ENCODE data around the gene SP4.

Gene SP4

DNA sequence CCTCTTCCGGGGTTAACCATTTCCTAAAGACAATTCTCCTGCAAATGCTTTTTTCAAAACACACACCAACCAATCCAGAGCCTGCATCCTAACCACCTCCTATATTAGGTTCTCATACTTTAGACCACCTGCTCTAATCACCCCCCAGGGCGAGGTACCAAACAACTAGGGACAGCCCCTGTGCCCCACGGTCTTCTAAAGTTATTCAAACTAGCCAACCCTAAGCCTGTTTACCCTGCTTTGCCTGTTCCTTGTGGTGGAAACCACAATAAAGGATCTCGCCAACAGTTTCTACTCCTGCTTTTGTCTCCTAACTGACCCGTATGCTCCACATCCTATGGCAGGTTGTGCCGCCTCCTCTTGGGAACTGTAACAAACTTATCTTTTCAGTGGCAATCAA lies 21.1 kb downstream of the SP4 start:
- DNase-seq, result no peak

DNA sequence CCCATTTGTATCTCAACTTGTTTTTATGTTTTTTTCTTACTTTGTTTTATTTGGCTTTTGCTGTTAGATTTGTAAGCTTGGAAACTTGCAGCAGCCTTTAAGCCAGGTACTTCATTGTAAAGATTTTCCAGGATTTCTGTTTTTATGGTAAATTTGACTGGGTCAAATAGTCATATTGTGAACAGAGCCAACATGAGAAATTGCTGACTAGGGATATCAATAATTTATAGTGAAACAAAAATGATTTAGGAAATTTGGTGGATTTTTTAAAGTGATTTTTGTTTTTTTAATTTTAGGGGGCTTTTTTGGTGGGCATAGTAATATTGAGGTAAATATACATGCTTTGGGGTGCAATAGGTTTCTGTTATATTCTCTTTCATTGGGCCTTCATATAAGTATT lies 22.2 kb downstream of the SP4 start:
- no peak for DNase-seq

DNA sequence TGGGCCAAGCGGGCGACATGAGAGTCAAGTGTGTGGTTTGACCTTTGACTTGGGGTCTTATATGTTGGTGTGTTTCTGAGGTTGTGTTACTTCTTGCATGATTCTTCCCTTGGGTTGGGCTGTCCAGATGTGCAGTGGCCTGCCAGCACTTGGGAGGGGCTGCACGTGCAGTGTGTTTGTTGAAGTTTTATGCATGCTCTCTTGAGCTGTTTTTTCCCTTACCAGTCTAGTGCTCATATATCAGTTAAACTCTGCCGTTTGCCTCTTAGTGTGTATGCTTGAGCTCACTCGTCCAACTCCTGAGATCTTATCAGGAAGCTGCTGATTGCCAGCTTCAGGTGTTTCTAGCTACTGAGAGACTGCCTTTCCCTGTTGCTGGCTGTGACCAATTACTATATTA lies 23.1 kb downstream of the SP4 start:
- DNase-seq, result no peak

DNA sequence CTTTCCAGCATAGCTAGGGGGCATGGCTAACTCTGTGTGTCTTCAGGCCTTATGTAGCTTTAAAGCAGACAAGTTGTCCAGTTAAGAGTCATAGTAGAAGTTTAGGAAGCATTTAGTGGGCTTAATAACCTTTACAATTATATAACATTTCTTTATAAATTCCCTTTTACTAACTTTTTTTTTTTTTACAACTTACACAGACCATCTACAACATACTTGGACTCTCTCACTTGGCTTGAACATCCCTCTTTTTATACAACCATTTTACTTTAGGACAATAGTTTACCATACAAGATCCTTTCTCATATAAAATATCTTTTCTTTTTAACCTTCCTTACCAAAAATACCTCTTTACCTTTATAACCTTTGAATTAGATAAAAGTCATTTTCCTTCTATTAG lies 26.3 kb downstream of the SP4 start:
- DNase-seq, result no peak

DNA sequence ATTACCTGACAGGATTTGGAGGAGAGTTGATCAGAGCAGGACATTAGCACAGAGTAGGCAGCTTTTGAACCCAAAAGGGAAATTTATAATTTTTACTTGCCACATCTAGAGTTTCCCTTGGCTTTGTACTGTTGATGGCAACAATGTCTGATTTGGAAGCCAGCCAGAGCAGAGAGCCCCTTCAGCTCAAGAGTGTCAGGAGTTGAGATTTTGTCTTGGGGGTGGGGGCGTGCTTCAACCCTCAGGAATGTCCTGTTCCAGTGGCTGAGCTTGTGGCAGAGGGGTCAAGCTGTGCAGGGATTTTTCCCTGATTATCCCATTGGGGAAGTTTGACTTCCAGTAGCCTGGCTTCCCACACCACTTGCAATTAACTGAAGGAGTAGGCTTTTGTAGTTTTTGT lies 27.0 kb downstream of the SP4 start:
- DNase-seq, result no peak

DNA sequence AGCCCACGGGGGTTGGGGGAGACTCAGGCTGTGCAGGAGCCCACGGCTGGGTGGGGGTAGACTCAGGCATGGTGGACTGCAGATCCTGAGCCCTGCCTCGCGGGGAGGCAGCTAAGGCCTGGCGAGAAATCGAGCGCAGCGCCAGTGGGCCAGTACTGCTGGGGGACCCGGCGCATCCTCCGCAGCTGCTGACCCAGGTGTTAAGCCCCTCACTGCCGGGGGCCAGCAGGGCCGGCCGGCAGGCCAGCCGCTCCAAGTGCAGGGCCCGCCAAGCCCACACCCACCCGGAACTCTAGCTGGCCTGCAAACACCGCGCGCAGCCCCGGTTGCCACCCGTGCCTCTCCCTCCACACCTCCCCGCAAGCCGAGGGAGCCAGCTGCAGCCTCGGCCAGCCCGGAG lies 33.4 kb downstream of the SP4 start:
- DNase-seq, result no peak

DNA sequence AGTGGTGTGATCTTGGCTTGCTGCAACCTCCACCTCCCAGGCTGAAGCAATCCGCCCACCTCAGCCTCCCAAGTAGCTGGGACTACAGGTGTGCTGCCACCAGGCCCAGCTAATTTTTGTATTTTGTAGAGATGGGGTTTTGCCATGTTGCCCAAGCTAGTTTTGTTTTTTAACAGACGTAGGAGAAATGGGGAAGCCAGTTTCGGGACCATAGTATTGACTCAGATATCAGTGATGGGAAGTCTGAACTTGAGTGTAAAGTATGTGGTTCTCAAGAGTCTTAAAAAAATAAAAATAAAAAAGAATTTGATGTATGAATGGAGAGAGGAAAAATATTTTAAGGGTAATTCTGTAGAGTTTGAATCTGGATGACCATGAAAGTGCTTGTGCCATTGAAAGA lies 34.2 kb downstream of the SP4 start:
- no peak for DNase-seq

DNA sequence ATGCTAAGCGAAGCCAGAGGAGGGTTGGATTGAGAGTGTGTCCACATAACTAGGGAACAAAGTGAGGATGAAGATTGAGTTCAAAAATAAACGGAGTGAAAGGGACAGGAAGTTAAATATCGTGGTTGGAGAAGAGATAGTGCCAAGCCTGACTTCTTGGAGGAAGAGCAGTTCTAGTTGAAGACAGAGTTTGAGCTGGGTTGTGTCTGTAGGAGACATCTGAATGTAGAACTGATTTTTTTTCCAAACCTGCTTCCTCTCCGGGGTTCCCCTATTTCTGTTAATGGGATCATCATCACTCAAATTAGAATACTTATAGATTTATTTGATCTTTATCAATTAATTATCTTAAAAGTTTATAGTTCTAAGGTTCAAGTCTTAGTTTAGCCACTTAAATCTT lies 35.6 kb downstream of the SP4 start:
- no peak for DNase-seq

DNA sequence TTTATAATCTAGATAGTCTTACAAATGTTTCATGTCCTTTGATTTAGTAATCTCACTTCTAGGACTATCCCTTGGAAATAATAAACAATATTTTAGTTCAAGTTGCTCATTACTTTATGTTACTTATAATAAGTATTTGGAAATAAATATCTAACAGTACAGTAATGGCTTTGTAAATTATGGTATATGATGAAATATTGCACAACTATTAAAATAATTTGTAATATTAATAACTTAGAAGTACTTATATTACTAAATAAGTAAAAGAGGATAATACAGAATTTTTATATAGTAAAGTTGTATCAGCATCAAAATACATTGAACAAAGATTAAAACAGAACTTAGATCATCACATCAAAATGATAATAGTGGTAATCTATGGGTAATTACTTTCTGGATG lies 41.1 kb downstream of the SP4 start:
- DNase-seq, result no peak

DNA sequence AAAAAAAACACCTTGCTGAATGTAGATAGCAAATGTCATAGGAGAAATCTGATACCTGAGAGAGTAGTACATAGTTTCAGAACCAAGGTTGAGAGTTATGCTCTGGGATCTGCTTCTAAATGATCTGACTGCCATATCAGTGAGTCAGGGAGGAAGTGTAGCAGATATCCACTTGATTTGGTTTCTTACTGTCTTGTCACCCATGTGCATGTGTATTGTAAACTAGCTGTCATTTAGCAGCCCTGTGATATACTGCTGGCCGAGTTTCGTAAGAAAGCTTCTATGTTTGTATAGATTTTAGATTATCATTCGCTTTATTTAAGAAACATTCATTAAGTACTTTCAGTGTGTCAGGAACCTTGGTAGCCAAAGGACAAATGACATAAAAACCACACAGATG lies 42.0 kb downstream of the SP4 start:
- DNase-seq, result no peak

DNA sequence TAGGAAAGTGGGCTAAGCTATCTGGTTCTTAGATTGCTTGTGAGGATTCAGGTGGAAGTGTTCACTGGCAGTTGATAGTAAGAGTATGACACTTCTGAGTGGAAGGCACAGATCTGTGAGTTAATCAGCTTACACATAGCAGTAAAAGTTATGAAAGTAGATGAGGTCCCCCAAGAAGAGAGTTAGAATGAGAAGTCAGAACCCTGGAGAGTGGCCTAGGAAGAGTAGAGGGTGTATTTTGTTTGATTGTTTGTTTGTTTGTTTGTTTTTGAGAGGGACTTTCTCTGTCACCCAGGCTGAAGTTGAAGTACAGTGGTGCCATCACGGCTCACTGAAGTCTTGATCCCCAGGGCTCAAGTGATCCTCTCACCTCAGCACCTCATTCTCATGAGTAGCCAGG lies 44.1 kb downstream of the SP4 start:
- DNase-seq, result no peak

DNA sequence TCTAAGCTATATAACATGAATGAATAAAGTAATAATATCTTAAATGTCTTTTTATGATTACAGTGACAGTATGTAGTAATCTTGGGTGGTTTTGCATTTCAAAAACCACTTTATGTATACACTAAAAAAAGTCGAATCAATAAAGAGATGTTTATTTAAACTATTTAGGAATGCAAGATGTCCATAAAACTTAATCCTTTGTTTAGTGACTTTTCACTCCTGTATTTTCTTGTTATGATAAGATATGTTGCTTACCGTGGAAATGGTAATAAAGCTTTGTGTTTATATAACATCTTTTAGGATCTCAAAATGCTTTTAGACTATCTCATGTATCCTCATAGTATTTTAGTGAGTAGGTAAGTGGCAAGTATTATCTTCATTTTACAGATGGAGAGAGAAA lies 48.5 kb downstream of the SP4 start:
- no peak for DNase-seq

DNA sequence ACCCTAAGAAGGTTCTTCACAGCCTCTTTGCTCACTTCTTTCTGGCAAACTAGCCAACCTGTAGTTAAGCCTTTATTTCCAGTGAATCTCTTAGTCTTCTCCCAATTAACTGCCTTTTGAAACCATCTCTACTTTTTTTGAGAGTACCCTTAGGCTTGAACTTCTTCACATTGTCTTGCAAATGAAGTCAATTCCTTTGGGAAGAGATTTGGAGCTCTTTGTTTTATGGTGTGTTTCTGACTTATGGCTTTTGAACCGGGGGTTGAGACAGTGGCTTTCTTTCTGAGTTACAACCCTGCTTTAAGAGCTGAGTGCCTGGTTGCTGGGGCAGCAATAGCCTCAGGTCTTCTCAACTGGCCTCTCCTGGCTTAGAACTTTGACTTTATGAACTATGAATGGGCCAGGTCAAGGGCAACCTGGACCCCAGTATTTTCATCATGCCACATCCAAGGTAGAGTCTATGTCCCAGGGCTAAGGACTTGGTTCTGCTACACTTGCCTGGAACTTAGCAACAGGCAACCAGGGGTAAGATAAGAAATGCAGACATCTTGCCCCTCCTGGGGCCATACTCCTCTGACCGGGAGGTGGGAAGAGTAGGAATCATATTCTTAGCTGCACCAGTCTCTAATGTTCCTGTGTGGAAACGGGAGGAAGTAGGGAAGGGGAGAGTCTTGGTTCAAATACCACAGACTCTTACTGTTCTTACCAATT lies 53.0 kb downstream of the SP4 start:
- no peak for DNase-seq

DNA sequence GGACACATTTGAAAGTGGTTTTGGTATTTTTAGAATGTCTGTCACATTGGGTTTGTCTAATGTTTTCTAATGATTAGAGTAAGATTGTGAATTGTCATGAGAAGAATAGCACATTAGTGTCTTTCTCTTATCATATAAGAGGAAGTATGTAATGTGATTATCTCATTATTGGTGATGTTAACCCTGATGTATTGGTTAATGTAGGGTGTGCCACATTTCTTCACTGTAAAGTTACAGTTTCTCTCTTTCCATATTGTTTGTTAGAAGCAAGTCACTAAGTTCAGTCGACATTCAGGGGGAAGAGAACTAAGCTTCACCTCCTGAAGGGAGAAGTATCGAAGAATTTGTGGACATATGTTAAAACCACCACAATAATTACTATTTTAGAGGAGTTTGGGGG lies 58.6 kb downstream of the SP4 start:
- DNase-seq, result no peak

DNA sequence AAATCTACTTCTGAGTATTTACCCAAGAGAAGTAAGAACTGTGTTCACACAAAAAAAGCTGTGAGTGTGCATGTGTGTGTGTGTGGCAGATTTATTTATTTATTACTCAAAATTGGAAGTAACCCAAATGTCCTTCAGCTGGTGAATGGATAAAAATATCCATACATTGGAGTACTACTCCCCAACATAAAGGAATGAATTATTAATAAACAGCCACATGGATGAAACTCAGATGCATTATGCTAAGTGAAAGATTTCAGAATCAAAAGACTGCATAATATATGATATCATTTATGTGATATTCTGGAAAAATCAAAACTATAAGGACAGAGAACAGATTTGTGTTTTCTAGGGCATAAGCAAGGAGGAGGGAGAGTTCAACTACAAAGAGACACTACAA lies 67.8 kb downstream of the SP4 start:
- DNase-seq, result no peak

DNA sequence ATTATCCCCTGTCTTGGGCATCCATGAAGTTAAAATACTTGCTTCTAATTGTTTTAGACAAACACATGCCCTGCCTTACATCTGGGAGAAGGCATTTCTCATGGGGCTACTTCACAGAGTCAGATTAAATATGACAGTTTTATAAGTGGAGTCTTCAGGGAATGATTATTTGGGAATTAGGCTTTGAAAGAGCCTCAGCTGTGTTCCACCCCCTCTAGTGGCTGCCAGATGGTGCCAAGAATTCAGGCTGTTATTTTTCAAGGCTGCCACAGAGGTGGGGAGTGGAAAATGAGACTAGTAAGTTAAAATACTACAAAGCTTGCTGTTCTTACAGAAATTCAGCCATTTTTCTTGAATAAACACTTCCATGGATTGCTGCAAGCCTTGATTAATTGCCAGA lies 69.2 kb downstream of the SP4 start:
- no peak for DNase-seq

DNA sequence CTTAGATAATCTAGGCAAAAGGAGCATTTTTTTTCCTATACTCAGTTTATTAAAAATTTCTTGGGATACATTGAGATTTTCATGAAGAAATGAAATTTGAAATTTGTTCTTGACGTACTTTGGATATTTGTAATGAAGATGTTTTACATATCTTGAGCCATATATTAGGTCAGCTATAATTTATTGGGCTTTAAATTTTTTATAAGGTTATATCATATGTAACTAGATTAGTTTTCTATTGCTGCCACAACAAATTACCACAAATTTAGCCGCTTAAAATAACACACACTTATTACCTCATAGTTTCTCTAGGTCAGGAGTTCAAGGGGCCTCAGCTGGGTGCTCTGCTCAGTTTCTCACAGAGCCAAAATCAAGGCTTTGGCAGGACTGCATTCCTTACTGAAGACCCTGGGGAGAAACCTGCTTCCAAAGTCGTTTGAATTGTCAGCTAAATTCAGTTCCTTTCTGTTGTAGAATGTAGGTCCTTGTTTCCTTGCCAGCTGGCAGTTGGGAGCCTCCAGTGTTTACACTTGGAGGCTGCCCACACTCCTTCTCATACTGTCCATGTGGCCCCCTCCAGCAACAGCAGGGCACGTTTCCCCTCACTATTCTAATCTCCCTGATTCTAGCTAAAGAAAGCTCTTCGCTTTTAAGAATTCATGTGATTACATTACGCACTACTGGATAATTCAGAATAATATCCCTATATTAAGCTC lies 72.4 kb downstream of the SP4 start:
- no peak for DNase-seq

DNA sequence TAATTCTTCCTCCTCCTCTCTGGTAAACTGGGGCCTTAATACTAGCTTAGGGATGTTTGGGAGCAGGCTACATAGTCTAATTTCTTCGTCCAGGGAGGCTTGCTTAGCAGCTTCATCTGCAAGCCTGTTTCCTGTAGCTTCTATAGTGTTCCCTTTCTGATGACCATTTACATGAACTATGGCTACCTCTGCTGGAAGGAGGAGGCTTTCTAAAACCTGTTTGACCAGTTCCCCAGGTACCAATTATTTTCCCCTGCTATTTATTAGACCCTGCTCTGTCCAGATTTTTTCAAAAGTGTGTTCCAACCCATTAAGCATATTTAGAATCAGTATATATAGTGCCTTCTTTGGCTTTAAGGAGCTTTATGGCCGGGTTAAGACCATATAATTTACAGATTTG lies 76.1 kb downstream of the SP4 start:
- no peak for DNase-seq

DNA sequence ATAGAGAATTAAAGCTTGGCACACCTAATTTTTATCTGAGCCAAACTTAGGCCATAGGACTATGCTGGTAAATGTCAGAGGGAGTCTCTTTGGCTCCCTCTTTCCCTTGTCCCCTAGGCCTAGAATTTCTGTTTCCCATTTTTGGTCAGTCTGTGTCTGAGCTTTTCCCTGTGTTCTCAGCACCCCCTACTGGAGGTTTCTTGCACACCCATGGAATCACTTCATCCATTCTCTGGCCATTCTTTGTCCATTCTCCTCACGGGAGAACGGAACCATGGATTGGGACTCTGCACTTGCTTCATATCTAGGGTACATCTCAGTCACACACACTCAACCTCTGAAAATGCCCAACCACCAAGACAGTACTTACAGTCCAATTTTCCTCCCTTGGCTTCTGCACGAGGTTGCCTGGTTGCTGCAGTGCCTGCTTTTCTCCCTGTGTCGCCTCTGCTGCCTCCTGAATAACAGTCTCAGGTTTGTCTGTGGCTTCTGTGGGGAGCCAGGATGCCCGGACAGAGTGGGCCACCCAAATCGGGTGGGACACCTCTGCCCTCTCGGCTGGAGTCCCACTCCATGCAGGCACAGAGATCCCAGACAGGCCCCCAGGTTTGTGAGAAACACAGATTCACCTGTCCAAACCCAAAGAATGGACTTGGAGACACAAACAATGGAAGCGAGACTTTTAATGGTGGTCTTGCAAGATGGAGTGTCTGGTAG lies 79.9 kb downstream of the SP4 start:
- DNase-seq, result peak; percentile 11

DNA sequence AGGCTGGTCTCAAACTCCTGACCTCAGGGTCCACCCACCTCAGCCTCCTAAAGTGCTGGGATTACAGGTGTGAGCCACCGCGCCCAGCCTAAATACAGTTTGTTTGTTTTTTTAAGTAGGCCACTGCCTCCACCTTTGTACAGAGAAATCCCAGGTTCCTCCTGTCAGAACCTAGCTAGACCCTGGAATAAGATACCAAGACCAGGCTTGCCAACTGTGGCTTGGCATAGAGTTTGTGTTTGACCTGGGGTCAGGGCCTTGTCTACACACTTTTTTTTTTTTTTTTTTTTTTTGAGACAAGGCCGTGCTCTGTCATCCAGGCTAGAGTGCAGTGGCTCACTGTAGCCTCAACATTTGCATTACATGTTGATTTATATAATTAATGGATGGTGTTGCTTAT lies 80.7 kb downstream of the SP4 start:
- DNase-seq, result no peak

DNA sequence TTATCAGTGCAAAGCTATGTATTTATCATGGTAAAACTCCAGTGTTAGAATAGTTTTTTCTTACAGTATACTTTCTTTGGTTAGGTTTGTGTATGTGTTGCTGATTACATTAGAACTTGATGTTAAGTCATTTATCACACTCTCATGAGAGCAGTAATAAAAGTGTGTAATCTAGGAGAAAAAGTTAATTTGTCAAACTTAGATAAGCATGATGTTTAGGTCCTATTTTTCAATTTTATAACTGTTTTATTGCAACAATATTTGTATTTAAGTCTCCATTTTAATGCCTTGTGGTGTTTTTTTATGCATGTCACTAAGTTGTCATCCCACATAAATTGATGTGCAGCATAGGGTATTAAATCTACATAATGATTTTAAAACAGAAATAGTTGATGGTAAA lies 86.2 kb downstream of the SP4 start:
- no peak for DNase-seq

DNA sequence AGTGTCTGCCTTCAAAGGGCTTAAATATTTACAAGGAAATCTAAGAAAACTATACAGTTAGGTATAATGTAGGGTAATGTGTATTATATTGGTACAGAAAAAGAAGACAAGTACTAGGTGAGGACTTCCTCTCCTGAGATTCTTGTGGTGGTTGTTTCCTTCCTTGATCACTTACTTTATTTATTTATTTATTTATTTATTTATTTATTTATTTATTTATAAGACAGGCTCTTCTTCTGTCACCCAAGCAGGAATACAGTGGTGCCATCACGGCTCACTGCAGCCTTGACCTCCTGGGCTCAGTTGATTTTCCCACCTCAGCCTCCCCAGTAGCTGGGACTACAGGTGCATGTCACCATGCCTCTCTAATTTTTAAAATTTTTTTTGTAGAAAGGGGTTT lies 96.8 kb downstream of the SP4 start:
- DNase-seq, result no peak

DNA sequence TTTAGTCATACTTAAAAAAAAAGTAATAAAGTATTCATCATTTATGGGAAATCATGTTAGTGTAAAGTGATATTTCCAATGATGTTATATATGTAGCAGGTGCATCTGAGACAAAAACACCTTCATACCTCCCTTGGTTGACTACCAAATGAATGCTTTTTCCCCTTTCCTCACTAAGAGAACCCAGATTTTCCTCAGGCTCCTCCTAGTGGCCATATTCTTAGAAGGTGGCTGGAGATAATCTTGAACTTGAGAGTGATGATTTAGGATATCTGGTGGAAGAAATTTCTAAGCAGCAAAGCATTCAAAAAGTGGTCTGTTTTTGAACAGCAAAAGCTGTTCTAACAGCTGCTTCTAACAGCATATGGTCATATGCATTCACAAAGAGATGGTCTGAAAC lies 98.1 kb downstream of the SP4 start:
- no peak for DNase-seq

DNA sequence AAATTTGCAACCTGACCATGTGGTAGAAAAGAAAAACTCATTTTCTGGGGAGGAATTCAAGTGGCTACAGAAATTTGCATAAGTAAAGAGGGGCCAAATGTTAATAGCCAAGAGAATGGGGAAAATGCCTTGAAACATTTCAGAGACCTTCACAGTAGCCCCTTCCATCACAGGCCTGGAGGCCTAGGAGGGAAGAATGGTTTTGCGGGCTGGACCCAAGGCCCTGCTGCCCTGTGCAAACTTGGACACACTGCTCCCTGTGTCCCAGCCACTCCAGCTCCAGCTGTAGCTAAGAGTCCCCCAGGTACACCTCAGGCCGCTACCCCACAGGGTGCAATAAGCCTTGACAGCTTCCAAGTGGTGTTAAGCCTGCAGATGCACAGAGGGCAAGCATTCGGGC lies 98.6 kb downstream of the SP4 start:
- DNase-seq, result no peak
